GM12865 (cell line): ENCODE data around the gene KRTAP20-4.

Experiments used
- DNase-seq: peaks from one replicate; pipeline ENCODE4 v3.0.0; 2010; ENCODE audit warnings: low read depth
- H3K4me3 ChIP-seq: 2 replicates; pipeline ENCODE4 v1.5.1; 2011; ENCODE audit warnings: mild to moderate bottlenecking, low read depth, low read length, control low read depth
- TF ChIP-seq, protein P1 (sequence below): IDR thresholded peaks from 2 replicates; pipeline ENCODE4 v1.5.1; 2011; ENCODE audit warnings: low read length, control low read depth, low read depth, inconsistent platforms; ENCODE audit not compliant: insufficient read depth; ENCODE audit errors: missing control alignments

The KRTAP20-4 gene

DNA sequence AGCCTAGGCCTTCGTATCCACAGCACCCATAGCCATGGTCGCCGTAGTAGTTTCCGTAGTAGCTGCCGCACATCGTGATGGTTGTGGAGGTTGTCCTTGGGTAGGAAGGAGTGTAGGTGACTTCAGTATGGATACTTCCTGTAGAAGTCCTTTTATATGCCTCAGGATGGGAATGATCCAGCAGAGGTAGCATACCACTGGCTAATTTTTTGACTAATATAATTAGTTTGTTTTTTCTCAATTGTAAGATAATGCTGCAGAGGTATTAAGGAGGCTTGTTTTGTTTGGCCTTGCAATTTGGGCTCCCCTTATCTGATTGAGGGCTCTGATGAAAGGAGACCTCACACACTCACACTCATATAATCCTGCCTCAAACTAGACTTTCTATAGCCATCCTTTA, 21.6 kb upstream of the KRTAP20-4 start, which contains the start of gene KRTAP6-2:
Gene KRTAP6-2, minus strand, starts transcription at position 101 of the 400 bp plus-strand sequence. Its CDS starts 28 bp downstream, at position 73.
- DNase-seq: no peak
- H3K4me3 ChIP-seq: no peak within 1 kb of the TSS
- TF ChIP-seq, protein P1, sequence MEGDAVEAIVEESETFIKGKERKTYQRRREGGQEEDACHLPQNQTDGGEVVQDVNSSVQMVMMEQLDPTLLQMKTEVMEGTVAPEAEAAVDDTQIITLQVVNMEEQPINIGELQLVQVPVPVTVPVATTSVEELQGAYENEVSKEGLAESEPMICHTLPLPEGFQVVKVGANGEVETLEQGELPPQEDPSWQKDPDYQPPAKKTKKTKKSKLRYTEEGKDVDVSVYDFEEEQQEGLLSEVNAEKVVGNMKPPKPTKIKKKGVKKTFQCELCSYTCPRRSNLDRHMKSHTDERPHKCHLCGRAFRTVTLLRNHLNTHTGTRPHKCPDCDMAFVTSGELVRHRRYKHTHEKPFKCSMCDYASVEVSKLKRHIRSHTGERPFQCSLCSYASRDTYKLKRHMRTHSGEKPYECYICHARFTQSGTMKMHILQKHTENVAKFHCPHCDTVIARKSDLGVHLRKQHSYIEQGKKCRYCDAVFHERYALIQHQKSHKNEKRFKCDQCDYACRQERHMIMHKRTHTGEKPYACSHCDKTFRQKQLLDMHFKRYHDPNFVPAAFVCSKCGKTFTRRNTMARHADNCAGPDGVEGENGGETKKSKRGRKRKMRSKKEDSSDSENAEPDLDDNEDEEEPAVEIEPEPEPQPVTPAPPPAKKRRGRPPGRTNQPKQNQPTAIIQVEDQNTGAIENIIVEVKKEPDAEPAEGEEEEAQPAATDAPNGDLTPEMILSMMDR: no peak

DNA sequence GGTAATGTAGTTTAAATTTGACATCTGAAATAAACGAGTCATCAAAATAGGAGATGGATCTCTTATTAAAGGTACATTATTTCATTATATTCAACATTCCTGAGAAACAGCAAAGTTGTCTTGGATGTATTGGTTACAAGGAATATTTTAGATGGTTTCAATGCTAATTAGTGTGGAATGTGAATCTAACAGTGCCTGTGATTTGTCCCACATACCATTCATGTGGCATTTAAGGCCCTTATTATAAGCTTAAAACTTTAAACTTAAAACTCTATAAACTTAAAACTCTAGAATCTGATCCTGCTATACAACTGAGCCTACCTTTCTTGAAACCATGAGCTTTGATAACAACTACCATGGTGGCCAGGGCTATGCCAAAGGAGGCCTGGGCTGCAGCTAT, 19.6 kb upstream of the KRTAP20-4 start, which contains the start of gene KRTAP22-1:
Gene KRTAP22-1, plus strand, starts transcription at position 301 of the 400 bp plus-strand sequence.
- TF ChIP-seq, protein P1: no peak
- no peak within 1 kb of the TSS for H3K4me3 ChIP-seq
- DNase-seq: no peak

DNA sequence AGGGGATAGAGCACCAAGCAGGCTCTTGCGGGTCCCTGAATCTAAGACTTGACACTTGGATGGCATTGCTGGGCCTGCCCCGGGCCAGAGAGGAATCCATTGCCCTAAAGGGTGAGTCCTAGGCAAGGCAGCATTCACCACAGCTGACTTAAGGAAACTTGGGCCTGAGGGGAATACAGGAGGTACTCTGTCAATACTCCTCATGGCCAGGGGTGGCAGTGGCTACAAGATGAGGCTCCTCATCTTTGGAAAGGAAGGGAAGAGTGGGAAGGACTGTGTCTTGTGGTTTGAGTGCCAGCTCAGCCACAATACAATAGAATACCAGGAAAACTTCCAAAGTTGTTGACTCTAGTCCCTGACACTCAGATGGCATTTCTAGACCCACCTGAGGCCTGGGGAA, 14.5 kb upstream of the KRTAP20-4 start:
- TF ChIP-seq, protein P1: no peak

DNA sequence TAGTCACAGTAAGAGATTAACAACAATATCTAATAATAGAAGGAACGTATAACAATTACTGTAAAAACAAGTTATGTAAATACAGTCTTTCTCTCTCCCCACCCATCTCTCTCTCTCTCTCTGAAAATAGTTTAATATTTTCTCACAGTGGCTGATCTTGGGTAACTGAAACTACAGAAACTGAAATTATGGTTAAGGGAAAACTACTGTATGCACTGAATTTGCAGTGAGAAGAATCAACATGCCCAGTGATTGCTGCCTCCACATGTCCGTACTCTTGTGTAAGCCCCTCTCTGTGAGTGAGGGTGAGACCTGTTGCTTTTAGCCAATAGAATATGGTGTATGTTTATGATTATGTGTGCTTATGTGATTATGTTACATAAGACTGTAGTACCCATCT, 8.3 kb upstream of the KRTAP20-4 start:
- no peak for DNase-seq
- no peak overlapping the region for H3K4me3 ChIP-seq
- TF ChIP-seq, protein P1: no peak

More for the DNA sequence above, 14.5 kb upstream of the KRTAP20-4 start:
- DNase-seq: no peak
- no peak overlapping the region for H3K4me3 ChIP-seq

DNA sequence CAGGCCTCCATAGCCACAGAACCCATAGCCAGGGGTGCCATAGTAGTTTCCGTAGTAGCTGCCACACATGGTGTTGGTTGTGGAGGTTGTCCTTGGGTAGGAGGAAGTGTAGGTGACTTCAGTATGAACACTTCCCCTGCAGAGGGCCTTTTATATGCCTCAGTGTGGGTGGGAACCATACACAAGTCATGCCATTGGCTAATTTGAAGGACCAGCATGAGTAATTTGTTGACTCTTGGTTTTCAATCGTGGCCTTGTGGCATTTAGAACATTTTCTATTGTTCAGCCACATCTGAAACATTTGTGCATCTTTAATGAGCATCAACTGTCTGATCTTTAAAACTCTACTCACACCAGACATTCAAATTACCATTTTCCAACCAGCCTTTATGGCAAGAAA, 6.6 kb upstream of the KRTAP20-4 start, which contains the start of gene KRTAP6-1:
Gene KRTAP6-1, minus strand, starts transcription at position 95 of the 400 bp plus-strand sequence. Its CDS starts 26 bp downstream, at position 69.
- no peak within 1 kb of the TSS for H3K4me3 ChIP-seq
- DNase-seq: no peak
- TF ChIP-seq, protein P1: no peak

DNA sequence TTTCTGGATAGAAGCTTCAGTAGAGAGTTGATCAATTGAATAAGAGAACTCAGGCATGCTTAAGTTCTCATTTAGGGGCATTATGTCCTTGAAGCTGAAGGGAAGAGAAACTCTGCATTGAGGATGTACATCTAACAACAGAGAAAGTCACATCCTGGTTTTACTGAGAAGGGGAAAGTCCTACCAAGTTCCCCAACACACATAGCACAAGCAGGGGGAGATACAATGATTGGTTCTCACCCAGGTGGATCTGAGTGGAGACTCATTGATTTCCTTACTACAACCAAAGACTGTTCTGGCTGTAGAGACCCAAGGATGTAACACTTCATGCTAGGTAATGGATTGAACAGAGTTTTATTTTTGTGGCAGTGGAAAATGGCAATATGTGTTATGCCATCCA, 5.2 kb upstream of the KRTAP20-4 start:
- no peak overlapping the region for H3K4me3 ChIP-seq
- TF ChIP-seq, protein P1: no peak
- no peak for DNase-seq

DNA sequence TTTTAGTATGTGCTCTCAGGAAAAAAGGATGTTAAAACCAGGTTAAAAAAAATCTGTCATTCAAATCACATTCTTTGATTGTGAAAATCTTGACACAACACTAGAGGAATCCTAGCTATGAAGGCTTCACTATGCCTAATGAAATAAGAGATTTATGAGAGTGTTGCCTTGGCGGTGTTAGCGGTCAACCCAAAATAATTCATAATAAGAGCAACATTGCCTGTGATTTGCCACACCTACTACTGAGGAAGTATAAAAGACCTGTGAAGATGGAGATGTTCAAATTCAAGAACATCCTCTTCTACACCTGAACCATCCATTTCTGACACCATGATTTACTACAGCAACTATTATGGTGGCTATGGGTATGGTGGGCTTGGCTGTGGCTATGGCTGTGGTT, 4.3 kb upstream of the KRTAP20-4 start, which contains the start of gene KRTAP20-1:
Gene KRTAP20-1, plus strand, starts transcription at position 301 of the 400 bp plus-strand sequence. Its CDS starts 30 bp downstream, at position 331.
- H3K4me3 ChIP-seq: no peak within 1 kb of the TSS
- TF ChIP-seq, protein P1: no peak
- DNase-seq: no peak
